Left forelimb (tissue), 1 donor: Measurements from ENCODE around the gene EPS8L3.
"Not testable (repeated sequence)": the region's sequence is repeated elsewhere in the genome, so short reads cannot be mapped to it uniquely, and the experiment has no call there.

Experiments
- DNase-seq: peaks from one replicate; pipeline ENCODE4 v3.0.0-alpha.2; 2018; ENCODE audit warnings: low spot score

The EPS8L3 gene

GRCh38 chr1:109711593-109712320, 52.0 kb downstream of the EPS8L3 start, which contains the start of gene GSTM5:
Gene GSTM5 (plus strand): TSS chr1:109712251. CDS start chr1:109712313, 62 bp downstream.
- not testable (repeated sequence) for DNase-seq

GRCh38 chr1:109709822-109710221, 53.9 kb downstream of the EPS8L3 start:
- not testable (repeated sequence) for DNase-seq

GRCh38 chr1:109708949-109709348, 54.8 kb downstream of the EPS8L3 start:
- DNase-seq: not testable (repeated sequence)

- DNase-seq: no peak
These were observed 58.3 kb downstream of the EPS8L3 start for GRCh38 chr1:109705411-109705810.

GRCh38 chr1:109704173-109704572, 59.5 kb downstream of the EPS8L3 start:
- DNase-seq: no peak

GRCh38 chr1:109702940-109703339, 60.8 kb downstream of the EPS8L3 start:
- DNase-seq: not testable (repeated sequence)
